Measurements from ENCODE around the gene ZAP70.

- TF ChIP-seq CTCF (IDR thresholded peaks at IDR 0.05; ENCODE audit: extremely low read depth in 1 of 2, insufficient read depth in 1 of 2, low read depth in 1 of 2, low read length in 2 of 2) (no peak), MYC (IDR thresholded peaks at IDR 0.05; ENCODE audit: low read depth, low read length) (no peak), JUN (IDR thresholded peaks at IDR 0.05; ENCODE audit: borderline replicate concordance, insufficient read depth, insufficient read length, low read depth) (no peak), POLR2A (IDR thresholded peaks at IDR 0.05; ENCODE audit: low read depth, low read length) (no peak), EZH2 (IDR thresholded peaks at IDR 0.05; ENCODE audit: borderline replicate concordance, low read depth, low read length, severe bottlenecking) (no peak)
These were observed 36.2 kb downstream of the ZAP70 start for GRCh38 chr2:97749581-97749980.
